SKM-1 treated with dmso at 0.1 percent for 144 hours (cell line): ENCODE measurements around the gene TMEM116.
"Not testable (repeated sequence)": the region's sequence is repeated elsewhere in the genome, so short reads cannot be mapped to it uniquely, and the experiment has no call there.

Source experiments
- DNase-seq: peaks from one replicate; lab custom pipeline; 2025; ENCODE audit not compliant: unreplicated experiment; lab: John Stamatoyannopoulos, UW

The TMEM116 gene

GRCh38 chr12:111980598-111980997, 32.4 kb downstream of the TMEM116 start:
- no peak for DNase-seq

- DNase-seq, result no peak
Observed at GRCh38 chr12:111978545-111978944, 34.4 kb downstream of the TMEM116 start.

- DNase-seq, result no peak
Observed at GRCh38 chr12:111976860-111977259, 36.1 kb downstream of the TMEM116 start.

GRCh38 chr12:111976291-111976690, 36.7 kb downstream of the TMEM116 start:
- DNase-seq, result no peak

- DNase-seq, result no peak
Observed at GRCh38 chr12:111975161-111975931, 37.6 kb downstream of the TMEM116 start.

GRCh38 chr12:111971800-111972199, 41.2 kb downstream of the TMEM116 start:
- no peak for DNase-seq

GRCh38 chr12:111964935-111965334, 48.0 kb downstream of the TMEM116 start:
- DNase-seq, result no peak

GRCh38 chr12:111959518-111959917, 53.4 kb downstream of the TMEM116 start:
- not testable (repeated sequence) for DNase-seq

GRCh38 chr12:111957224-111957623, 55.7 kb downstream of the TMEM116 start:
- DNase-seq, result not testable (repeated sequence)

- DNase-seq, result no peak
Observed at GRCh38 chr12:111954969-111955368, 58.0 kb downstream of the TMEM116 start.

- no peak for DNase-seq
Observed at GRCh38 chr12:111953455-111953854, 59.5 kb downstream of the TMEM116 start.

- not testable (repeated sequence) for DNase-seq
Observed at GRCh38 chr12:111952084-111952787, 60.7 kb downstream of the TMEM116 start.

- DNase-seq, result not testable (repeated sequence)
Observed at GRCh38 chr12:111950961-111951676, 61.8 kb downstream of the TMEM116 start.

GRCh38 chr12:111943929-111944328, 69.0 kb downstream of the TMEM116 start:
- DNase-seq, result no peak

GRCh38 chr12:111942557-111942956, 70.4 kb downstream of the TMEM116 start:
- no peak for DNase-seq

GRCh38 chr12:111937429-111937828, 75.5 kb downstream of the TMEM116 start:
- no peak for DNase-seq

- no peak for DNase-seq
Observed at GRCh38 chr12:111936869-111937268, 76.1 kb downstream of the TMEM116 start.

GRCh38 chr12:111932241-111932640, 80.7 kb downstream of the TMEM116 start:
- DNase-seq, result no peak

GRCh38 chr12:111927346-111927745, 85.6 kb downstream of the TMEM116 start:
- DNase-seq, result no peak

GRCh38 chr12:111926631-111927030, 86.3 kb downstream of the TMEM116 start:
- DNase-seq, result no peak

- DNase-seq, result no peak
Observed at GRCh38 chr12:111925171-111925570, 87.8 kb downstream of the TMEM116 start.

- no peak for DNase-seq
Observed at GRCh38 chr12:111907740-111908139, 105.2 kb downstream of the TMEM116 start.
